ENCODE data around the gene JAG2.

The JAG2 gene

DNA sequence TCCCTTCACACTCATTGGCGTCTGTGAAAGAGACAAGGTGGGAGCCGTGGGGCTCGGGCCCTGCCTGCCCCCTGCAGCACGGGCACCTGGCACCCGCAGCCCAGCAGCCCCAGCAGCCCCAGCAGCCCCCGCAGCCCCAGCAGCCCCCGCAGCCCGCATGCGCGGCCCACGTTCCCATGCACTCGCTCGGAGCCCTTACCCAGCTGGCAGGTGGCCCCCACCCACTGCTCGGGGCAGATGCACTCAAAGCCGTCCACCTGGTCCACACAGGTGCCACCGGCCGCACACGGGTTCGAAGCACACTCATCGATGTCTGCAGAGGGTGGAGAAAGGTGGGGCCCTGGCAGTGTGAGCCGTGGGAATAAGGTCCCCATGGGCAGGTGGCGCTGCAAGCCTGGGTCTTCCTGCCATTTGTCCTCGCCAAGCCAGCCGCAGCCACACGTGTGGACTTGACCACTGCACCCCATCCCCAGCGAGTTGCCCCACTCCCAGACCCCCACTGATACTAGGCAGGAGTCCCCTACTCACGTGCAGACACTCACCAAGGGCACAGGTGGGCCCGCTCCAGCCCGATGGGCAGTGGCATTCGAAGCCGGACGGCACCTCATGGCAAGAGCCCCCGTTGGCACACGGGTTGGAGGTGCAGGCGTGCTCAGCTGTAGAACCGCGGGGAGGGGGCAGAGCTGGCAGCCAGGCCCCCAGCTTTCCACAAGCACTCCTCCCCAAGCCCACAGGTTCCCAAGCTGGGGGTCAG is 17.3 kb downstream of the JAG2 start:
- DNase-seq (ENCODE audit: low read depth, low spot score), result no peak

DNA sequence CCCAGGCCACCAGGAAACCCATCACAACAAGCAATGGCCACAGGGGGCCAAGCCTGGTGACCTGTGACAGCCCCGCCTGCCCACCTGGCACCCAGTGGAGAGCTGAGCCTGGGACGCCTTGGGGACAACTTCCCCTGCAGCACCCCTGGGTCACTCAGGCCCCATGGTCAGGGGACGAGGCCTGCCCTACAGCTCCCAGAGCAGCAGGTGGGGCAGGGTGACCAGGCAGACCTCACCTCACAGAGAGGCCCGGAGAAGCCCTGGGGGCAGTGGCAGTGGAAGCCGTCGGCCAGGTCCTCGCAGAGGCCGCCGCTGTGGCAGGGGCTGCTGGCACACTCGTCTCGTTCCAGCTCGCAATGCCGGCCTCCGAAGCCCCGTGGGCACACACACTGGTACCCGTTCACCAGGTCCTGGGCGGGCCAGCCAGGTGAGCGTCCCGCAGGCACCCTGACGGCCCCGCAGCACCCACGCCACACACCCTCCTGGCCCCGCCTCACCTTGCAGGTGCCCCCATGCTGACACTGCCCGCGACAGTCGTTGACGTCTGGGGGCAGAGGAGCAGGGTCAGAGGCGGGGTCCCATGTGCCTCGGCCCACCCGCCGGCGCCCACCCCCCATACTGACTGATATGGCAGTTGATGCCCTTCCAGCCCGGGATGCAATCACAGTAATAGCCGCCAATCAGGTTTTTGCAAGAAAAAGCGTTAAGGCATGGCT is 18.1 kb downstream of the JAG2 start:
- DNase-seq (ENCODE audit: low read depth, low spot score), result no peak

- no peak for DNase-seq (ENCODE audit: low read depth, low spot score)
Measured at GRCh38 chr14:105150026-105150367, 18.6 kb downstream of the JAG2 start.

DNA sequence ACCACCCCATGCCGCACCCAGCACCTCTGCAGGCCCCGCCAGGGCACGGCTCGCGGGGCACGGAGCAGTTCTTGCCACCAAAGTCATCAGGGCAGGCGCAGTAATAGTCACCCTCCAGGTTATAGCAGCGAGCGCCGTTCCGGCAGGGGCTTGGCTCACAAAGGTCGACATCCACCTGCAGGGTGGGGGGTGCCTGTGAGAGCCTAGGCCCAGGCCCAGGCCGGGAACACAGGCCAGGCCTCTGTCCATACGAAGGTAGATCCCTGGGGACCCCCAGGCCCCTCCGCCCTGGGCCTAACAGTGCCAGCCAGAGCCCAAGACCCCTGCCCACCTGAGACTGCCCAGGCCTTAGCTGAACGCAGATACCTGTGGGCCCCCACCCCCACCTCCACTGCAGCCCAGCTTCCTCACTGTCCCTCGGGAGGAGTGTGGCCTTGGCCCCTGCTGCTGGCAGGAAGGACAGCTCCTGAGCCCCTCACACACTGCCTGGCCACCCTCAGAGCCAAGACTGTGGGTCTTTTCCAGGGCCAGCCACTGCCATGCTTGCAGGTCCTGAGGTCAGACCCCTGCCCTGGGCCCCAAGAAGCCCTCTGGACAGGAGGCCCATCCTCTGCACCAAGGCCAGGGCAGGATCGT is 19.3 kb downstream of the JAG2 start:
- no peak for DNase-seq (ENCODE audit: low read depth, low spot score)

DNA sequence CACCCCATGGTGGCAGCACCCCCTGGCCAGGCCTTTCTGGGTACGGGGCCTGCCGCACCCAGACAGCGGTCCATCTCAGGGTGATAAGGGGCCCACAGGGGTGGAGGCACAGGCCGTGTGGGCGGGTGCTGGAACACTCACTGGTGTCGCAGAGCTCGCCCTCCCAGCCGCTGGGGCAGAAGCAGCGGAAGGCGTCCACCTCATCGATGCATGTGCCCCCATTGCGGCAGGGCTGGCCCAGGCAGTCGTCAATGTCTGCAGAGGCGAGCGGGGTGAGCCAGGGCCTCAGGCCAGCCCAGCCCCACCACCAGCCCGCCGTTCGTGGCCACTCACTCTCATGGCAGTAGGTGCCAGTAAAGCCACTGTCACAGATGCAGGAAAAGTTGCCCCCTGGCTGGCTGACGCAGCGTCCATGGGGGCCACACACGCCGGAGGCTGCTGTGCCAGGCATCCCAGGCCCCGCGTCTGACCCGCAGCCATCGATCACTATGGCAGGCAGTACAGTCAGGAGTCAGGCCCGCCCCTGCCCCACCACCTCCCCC is 19.9 kb downstream of the JAG2 start:
- no peak for DNase-seq (ENCODE audit: low read depth, low spot score)

- no peak for DNase-seq (ENCODE audit: low read depth, low spot score)
Measured at GRCh38 chr14:105147671-105148603, 20.6 kb downstream of the JAG2 start.

DNA sequence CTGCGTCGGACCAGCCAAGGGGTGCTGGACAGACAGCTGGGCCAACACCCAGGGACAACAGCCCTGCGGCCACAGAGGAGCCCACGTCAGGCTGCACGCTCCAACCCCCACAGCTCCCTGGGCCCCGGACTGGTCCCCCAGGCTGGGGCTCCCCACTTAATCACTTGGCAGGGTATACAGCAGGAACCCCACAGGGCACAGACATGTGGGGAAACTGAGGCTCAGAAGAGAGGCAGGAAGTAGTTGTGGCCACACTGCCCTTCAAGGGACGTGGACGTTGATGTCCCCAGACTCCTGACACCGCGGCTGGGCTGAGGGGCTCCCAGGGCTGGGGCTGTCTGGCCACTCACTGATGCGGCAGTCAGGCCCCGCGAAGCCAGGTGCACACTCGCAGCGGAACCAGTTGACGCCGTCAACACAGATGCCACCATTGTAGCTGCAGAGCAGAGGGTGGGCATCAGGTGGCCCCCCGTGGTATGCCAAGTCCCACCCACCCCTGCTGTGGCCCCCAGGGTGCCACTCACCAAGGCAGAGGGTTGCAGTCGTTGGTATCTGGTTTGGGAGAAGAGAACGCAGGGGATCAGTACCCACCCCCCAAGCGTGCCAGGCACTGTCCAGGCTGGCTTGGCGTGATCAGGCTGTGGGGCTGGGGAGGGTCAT is 21.5 kb downstream of the JAG2 start:
- DNase-seq (ENCODE audit: low read depth, low spot score), result no peak

DNA sequence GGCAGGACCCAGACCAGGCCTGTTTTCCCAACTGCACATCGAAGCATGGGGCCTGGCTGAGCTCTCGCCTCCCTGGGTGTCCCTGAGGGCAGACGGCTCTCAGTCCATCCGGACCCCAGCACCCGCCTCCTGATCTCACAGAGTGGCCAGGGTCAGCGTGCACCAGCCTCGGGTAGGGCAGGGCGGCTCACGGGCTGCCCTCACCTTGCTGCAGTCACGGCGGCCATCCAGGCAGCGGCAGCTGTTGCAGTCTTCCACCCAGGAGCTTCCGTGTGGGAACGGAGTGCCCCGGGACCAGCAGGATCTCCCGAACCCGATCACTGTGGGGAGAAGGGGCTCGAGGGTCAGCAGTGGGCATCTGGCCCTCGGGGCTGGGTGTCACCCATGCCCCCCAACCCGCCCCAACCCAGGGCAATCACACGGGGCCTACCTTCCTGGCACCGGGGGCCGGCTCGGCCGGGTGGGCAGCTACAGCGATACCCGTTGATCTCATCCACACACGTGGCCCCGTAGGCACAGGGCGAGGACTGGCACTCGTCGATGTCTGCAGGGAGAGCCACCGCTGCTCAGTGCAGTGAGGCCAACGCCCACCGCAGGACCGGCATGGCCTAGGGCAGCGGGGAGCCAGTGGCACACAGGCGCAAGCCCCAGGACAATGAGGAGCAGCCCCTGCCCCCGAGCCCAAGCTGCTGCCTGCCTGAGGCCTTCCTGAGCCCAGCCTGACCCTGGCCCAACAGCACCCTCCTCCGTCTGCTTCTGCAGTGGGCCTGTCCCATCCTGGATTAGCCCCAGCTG is 22.2 kb downstream of the JAG2 start:
- DNase-seq (ENCODE audit: low read depth, low spot score), result no peak

- DNase-seq (ENCODE audit: low read depth, low spot score), result no peak
Measured at GRCh38 chr14:105145381-105146180, 23.0 kb downstream of the JAG2 start.

GRCh38 chr14:105144666-105145380 is 23.8 kb downstream of the JAG2 start:
- no peak for DNase-seq (ENCODE audit: low read depth, low spot score)

GRCh38 chr14:105144026-105144665 is 24.4 kb downstream of the JAG2 start:
- no peak for DNase-seq (ENCODE audit: low read depth, low spot score)

- no peak for DNase-seq (ENCODE audit: low read depth, low spot score)
Measured at GRCh38 chr14:105143451-105144025, 25.0 kb downstream of the JAG2 start.

- no peak for DNase-seq (ENCODE audit: low read depth, low spot score)
Measured at GRCh38 chr14:105142651-105143450, 25.7 kb downstream of the JAG2 start.

- no peak for DNase-seq (ENCODE audit: low read depth, low spot score)
Measured at GRCh38 chr14:105141486-105142281, 26.9 kb downstream of the JAG2 start.

DNA sequence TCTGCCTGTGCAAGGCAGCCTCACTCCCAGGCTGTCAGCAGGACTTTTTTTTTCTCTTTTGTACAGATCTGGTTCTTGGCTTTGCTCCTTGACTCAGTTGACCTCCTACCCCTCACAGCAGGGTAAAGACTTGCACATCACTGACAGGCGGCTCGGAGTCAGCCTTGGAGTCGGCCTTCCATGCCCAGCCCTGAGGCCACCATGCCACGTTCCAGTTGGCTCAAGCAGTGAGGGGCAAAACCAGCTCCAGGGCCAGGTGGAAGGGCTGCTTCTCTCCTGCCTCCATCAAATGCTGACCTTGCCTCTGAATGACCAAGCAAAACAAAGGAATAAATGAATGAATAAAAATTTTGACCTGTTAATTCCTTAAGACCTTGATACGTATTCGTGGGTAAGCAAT is 27.6 kb downstream of the JAG2 start:
- no peak for DNase-seq (ENCODE audit: low read depth, low spot score)

DNA sequence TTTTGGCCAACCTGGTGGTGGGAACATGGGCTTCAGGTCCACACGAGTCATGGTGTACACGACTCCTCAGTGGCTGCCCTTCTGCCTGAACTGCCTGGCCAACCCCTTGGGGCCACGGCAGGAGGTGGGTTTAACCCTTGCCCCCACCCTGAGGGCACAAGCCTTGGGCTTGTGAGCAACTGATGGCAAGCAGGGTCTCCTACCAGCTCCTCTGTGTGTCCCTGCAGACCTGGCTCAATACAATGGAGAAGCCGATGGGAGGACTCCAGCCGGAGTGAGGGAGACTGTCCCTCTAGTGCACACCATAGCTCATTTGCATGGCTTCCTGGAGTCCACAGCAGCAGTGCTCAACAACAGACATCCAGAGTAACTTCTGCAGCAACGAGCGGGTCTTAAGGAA is 28.0 kb downstream of the JAG2 start:
- no peak for DNase-seq (ENCODE audit: low read depth, low spot score)
